A673 (cell line): ENCODE measurements around the gene TH. TPM values are rescaled to one million over a fixed set of nuclear protein-coding genes. Genes with fewer than 3 reads are reported as not detected.

Experiments
- BruUV-seq: library from RNA; stranded (reverse); fragments of 400-500 nt; replicated peaks from 2 replicates; lab custom pipeline; 2021; lab: Mats Ljungman, UMichigan
- CTCF ChIA-PET: fragments of 300-600 bp; sonication (Branson Sonifier 250); formaldehyde crosslinking; loops from one replicate; lab custom pipeline; 2022; ENCODE audit warnings: antibody characterized with exemption; lab: Charles Lee
- POLR2A ChIA-PET: fragments of 300-600 bp; sonication (Branson Sonifier 250); formaldehyde crosslinking; loops from one replicate; lab custom pipeline; 2022; ENCODE audit warnings: antibody characterized with exemption; ENCODE audit not compliant: low non-redundant PET; lab: Charles Lee
- DNase-seq: peaks from one replicate; pipeline ENCODE4 v3.0.0-alpha.2; 2015; ENCODE audit warnings: low spot score
- H3K27ac ChIP-seq: fragments of 200-600 bp; sonication (generic); 2 replicates; pipeline ENCODE4 v1.5.1; 2016; ENCODE audit warnings: mixed run types, low read depth, mild to moderate bottlenecking, mixed read lengths, antibody characterized with exemption, low read length; ENCODE audit not compliant: poor library complexity, severe bottlenecking
- H3K27me3 ChIP-seq: fragments of 200-600 bp; sonication (generic); replicated peaks from 2 replicates; pipeline ENCODE4 v1.6.1; 2017; ENCODE audit warnings: mixed run types, low read depth, mild to moderate bottlenecking, mixed read lengths, antibody characterized with exemption, low read length; ENCODE audit not compliant: insufficient read depth, poor library complexity
- H3K36me3 ChIP-seq: fragments of 200-600 bp; sonication (generic); 2 replicates; pipeline ENCODE4 v1.6.1; 2016; ENCODE audit warnings: mixed run types, mild to moderate bottlenecking, mixed read lengths, antibody characterized with exemption, low read length; ENCODE audit not compliant: insufficient read depth, poor library complexity, severe bottlenecking
- H3K4me1 ChIP-seq: fragments of 200-600 bp; sonication (generic); 2 replicates; pipeline ENCODE4 v1.6.1; 2017; ENCODE audit warnings: mixed run types, mild to moderate bottlenecking, mixed read lengths, antibody characterized with exemption, low read length; ENCODE audit not compliant: insufficient read depth, poor library complexity, severe bottlenecking
- H3K4me3 ChIP-seq: fragments of 200-600 bp; sonication (generic); 2 replicates; pipeline ENCODE4 v1.5.1; 2016; ENCODE audit warnings: low read depth, mixed run types, mild to moderate bottlenecking, mixed read lengths, low read length; ENCODE audit not compliant: poor library complexity, severe bottlenecking
- H3K9me3 ChIP-seq: fragments of 200-600 bp; sonication (generic); 2 replicates; pipeline ENCODE4 v1.6.1; 2016; ENCODE audit warnings: mixed run types, low read depth, mild to moderate bottlenecking, mixed read lengths, antibody characterized with exemption, low read length; ENCODE audit not compliant: poor library complexity, severe bottlenecking
- EZH2 ChIP-seq: fragments of 200-600 bp; sonication (generic); IDR thresholded peaks from 2 replicates; pipeline ENCODE4 v1.6.1; 2017; ENCODE audit warnings: borderline replicate concordance, low read depth, mild to moderate bottlenecking, mixed read lengths, antibody characterized with exemption, low read length; ENCODE audit not compliant: poor library complexity, severe bottlenecking
- intact Hi-C: fragments of 100-400 bp; cut with micrococcal nuclease; formaldehyde crosslinking; loops from one replicate; pipeline ENCODE4 v1.10.0; 2022; ENCODE audit not compliant: unreplicated experiment
- total RNA-seq: library from RNA; stranded (reverse); gene quantifications from 2 replicates; pipeline ENCODE4 v1.2.3, GENCODE V29; 2021
- TF ChIP-seq, protein P1 (sequence below): fragments of 300-800, 200-600 bp; sonication (generic); conservative IDR thresholded peaks from 2 replicates; pipeline ENCODE4 v1.5.1; 2017; ENCODE audit warnings: low read depth, mild to moderate bottlenecking, antibody characterized with exemption, low read length, moderate library complexity, mixed read lengths

The TH gene
- total RNA-seq, 1 experiment from 2014 or later, result not detected

DNA sequence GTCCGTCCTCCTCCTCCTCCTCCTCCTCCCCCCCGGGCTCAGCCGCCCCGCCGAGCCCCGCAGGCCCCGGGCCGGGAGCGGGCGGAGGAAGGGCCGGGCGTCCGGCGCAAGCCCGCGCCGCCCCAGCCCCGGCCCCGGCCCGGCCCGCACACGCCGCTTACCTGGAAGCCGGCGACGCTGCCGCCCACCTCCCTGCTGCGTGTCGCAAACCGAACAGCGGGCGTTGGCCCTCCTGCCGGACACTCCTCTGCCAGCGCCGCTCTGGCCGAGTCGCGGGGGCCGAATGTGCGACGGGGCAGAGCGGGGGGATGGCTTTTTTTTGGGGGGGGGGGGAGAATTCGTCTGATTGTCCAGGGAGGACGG lies 33.6 kb downstream of the TH start:
- Histone ChIP-seq H3K27ac (no peak overlapping the region), H3K36me3 (no peaks in the 10 kb centered on the region), H3K4me1 (no peaks in the 10 kb centered on the region), H3K27me3 (peaks cover 64% of the 10 kb centered on the region), H3K4me3 (no peak overlapping the region), H3K9me3 (no peaks in the 10 kb centered on the region)
- no TSS peak for BruUV-seq
- CTCF ChIA-PET, result no interaction called here
- POLR2A ChIA-PET, result no interaction called here
- TF ChIP-seq, protein P1, sequence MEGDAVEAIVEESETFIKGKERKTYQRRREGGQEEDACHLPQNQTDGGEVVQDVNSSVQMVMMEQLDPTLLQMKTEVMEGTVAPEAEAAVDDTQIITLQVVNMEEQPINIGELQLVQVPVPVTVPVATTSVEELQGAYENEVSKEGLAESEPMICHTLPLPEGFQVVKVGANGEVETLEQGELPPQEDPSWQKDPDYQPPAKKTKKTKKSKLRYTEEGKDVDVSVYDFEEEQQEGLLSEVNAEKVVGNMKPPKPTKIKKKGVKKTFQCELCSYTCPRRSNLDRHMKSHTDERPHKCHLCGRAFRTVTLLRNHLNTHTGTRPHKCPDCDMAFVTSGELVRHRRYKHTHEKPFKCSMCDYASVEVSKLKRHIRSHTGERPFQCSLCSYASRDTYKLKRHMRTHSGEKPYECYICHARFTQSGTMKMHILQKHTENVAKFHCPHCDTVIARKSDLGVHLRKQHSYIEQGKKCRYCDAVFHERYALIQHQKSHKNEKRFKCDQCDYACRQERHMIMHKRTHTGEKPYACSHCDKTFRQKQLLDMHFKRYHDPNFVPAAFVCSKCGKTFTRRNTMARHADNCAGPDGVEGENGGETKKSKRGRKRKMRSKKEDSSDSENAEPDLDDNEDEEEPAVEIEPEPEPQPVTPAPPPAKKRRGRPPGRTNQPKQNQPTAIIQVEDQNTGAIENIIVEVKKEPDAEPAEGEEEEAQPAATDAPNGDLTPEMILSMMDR, result no peak
- no peak for TF ChIP-seq EZH2
- intact Hi-C loops, result no loop called here
- no peak for DNase-seq

DNA sequence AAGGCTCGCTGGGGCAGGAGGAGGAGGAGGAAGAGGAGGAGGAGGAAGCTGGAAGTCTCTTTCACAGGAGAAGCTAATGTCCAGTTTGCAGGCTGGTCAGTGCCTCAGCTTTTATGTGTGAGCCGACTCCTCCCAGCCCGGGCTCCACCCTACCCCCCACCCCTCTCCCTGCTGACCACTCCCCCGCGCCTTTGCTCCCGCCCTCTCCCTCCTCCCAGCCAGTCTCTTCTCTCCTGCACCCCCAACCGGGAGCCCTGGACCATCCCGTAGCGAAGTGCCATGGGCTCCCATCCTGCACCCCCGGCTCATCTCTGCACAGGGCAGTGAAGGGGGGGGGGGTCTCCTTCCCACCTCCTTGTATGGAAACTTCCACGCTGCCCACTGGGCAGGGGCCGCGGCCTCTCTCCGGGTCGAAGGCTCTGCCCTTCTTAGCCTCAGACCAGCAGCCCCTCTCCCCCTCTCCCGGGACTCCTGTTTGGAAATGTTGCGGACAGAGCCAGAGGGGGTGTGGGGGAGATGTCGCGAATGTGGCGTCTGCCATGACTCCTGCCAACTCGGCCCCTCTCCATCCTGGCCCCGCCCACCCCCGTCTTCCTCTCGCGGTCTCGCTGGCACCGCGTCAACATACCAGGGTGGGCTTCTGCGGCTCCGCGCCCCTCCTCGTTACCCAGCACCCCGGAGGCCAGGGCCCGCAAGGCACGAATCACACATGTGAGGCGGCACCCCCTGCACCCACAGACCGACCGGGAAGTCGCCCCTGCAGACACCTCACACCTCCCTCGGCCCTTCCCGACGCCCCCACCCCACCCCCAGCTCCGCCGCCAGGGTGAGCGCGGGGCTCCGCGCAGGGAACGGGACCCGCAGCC lies 34.2 kb downstream of the TH start:
- Histone ChIP-seq H3K4me1 (no peaks in the 10 kb centered on the region), H3K27ac (no peak overlapping the region), H3K36me3 (no peaks in the 10 kb centered on the region), H3K4me3 (no peak overlapping the region), H3K27me3 (peaks cover 58% of the 10 kb centered on the region), H3K9me3 (no peaks in the 10 kb centered on the region)
- TF ChIP-seq, protein P1, result no peak
- peak; percentile 14 for TF ChIP-seq EZH2
- BruUV-seq, result no TSS peak
- CTCF ChIA-PET, result no interaction called here
- intact Hi-C loops, result no loop called here
- POLR2A ChIA-PET, result no interaction called here
- no peak for DNase-seq

DNA sequence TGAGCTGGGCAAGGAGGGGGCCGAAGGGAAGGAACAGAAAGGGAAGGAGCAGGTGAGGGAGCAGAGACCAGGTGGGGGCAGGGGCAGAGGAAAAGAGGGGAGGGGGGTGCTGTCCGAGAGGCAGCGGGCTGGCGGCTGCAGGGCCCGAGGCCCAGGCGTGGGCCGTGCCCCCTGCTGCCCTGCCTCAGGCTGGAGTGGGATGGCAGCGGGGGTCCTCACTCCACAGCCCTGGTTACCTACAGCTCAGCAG lies 34.7 kb downstream of the TH start:
- CTCF ChIA-PET, result no interaction called here
- BruUV-seq, result no TSS peak
- H3K4me1 ChIP-seq, result no peaks in the 10 kb centered on the region
- DNase-seq, result no peak
- H3K27me3 ChIP-seq, result peaks cover 52% of the 10 kb centered on the region
- no peaks in the 10 kb centered on the region for H3K9me3 ChIP-seq
- no peak overlapping the region for H3K27ac ChIP-seq
- POLR2A ChIA-PET, result no interaction called here
- no peaks in the 10 kb centered on the region for H3K36me3 ChIP-seq
- intact Hi-C loops, result no loop called here
- TF ChIP-seq, protein P1, result no peak
- no peak for TF ChIP-seq EZH2
- no peak overlapping the region for H3K4me3 ChIP-seq
